ENCODE results near the gene ACADSB. TPM values are rescaled to one million over a fixed set of nuclear protein-coding genes. Genes with fewer than 3 reads are reported as not detected.

Gene ACADSB
- total RNA-seq, 1 donor from 2014 or later, result 14.3 TPM

DNA sequence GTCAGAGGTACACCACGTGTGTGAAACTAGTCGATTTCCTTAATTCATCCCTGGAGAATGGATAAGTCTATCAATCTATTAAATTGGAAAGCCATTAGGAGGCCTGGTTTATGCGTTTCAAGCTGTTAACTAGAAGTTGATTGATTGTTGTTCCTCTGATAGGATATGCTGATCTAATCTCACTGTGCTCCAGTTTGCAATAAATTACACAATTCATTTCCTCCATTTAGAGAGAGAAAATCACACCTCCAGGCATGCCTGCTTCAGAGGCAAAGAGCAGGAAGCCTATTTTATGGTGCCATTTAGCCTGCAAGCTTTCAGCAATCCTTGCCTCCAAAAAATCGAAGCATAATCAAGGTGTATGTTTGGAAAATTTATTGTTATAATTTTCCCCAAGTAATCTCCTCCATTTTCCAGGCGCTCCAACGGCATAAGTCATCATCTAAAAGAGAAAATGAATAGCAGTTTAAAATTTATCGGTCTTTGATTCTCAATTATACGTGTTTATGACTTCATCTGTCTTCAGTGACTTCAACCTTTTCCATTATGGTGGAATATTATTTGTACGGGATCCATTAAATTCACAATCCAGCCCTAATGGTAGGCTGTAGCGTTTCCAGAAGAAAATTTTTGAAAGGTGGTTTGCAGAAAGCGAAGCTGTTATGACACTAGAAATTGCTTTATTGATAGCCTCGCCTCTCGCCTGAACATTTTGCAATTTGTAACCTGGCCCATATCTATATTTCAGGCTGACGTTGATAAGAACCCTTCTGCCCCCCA, 84.0 kb downstream of the ACADSB start:
- FAIRE-seq (no peak), DNase-seq (ENCODE audit: low spot score in 2 of 2) (no peak)

DNA sequence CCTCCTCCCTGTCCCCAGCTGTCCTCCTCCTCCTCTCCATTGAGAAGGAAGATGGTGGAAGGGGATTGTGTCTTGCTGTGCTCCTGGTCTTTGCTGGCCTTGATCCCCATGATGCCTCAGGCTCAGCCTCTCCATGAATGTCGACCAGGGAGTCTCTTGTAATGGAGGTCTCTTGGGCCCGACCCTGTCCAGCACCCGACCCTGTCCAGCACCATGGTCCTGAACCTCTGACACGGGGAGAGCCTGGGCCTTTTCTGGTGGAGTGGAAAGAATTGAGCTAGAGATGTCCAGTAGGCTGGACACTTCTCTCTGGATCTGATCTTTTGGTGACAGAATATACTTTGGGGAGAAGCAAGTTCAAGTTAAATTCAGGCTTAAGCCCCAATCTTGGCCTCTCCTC, 84.7 kb downstream of the ACADSB start:
- FAIRE-seq (no peak), DNase-seq (ENCODE audit: low spot score in 2 of 2) (no peak)

DNA sequence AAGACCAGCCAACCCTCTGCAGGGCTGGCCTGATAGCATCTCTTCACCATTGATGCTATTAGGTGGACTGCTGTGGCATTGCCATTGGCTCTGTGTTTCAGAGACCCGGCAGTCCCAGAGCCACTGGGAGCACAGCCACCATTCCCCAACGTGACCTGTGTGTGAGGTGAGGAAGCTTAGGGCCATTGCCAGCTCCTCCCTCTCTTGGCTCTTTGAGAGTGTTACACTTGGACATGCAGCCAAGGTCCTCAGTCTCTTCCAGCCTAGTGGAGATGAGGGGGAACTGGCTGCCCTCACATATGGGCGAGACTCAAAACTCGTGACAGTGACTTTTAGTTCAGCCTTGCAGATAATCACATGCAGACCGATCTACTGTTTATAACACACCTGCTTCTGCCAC, 87.6 kb downstream of the ACADSB start:
- DNase-seq (ENCODE audit: low spot score in 2 of 2) (no peak), FAIRE-seq (no peak)

DNA sequence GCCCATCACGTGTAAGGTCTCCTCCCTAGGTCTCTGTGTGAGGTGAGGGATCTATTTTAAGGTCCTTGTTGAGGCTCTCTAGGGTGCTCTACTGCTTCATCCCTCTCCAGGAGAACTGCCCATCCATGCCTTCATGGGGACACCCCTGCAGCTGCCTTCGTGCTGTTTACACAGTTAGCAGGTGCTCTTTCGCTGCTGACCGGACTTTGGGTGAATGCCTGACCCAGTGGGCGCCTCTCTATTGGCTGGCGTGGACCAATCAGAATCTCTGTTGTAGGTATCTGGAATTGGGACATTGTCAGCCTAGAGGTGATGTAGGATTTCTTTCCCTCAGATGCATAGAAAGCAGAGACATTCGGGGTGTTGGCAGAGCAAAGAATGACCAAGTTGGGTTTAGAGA, 88.2 kb downstream of the ACADSB start:
- DNase-seq (ENCODE audit: low spot score in 2 of 2), result no peak
- no peak for FAIRE-seq

DNA sequence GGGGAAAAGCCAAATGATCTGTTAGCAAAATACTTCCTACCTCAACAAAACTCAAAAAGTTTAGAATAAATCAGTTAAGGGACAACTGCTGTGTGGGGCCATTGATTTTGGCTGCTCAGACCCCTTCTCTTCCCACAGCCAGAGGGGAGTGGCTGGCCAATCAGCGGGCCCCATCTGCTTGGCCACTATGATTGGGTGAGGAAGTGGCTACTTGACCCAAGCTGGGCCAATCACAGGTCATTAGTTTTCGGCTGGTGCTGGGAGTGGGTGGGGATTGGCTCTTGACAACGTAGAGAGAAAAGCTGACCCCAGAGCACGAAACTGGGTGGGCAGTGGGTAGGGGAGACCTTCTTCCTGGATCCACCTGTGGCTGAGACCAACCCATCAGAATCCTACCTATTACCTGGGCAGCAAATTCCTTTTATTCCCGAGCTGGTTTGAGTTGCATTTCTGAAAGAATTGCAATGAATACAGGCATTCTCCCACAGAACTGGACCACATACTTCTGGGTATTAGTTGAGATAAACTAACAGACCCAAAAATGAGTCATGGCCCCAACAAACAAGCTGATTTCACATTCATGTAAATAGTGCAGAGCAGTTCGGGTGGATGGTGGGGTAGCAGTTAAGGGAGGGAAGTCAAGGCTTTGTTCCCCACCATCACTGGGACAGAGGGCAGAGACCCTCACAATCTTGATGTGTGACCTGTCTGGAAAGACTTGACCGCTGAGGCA, 91.4 kb downstream of the ACADSB start:
- DNase-seq (ENCODE audit: low spot score in 2 of 2) (no peak), FAIRE-seq (no peak)

DNA sequence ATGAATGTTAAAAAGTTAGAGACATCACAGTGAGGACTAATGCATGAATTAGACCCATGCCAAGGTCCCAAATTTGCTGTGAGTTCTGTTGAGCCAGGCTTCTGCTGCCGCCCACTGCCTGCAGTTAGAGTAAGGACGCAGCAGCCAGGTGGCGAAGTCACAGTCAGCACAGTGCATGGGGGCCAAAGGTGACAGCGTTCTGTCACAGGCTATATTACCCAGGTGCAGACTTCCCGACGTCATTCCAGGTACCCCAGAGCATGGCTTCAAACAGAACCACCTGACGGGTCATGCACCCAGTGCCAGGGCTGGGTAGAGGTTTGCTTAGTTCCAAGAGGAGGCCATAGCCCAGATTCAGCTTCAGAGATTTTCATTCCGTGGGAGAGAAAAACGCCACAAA, 93.1 kb downstream of the ACADSB start:
- DNase-seq (ENCODE audit: low spot score in 2 of 2) (no peak), FAIRE-seq (no peak)

DNA sequence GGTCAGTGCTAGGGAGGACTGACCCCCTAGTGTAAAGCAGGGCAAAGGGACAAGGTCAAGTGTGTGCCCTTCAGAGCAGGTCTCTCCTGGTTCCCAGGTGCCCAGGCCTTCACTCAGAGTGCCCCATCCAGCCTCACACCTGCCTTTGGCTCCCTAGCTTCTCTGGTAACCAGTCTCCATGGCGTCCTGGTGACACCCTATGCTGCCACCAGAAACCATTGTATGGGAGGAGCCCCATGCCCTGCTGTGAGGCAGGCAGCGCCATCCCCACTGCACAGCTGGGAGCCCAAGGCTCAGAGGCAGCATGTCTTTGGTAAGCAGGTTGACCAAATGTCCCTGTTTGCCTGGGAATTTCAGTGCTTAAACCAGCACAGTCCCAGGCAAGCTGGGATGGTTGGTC, 93.9 kb downstream of the ACADSB start:
- DNase-seq (ENCODE audit: low spot score in 2 of 2) (no peak), FAIRE-seq (no peak)

DNA sequence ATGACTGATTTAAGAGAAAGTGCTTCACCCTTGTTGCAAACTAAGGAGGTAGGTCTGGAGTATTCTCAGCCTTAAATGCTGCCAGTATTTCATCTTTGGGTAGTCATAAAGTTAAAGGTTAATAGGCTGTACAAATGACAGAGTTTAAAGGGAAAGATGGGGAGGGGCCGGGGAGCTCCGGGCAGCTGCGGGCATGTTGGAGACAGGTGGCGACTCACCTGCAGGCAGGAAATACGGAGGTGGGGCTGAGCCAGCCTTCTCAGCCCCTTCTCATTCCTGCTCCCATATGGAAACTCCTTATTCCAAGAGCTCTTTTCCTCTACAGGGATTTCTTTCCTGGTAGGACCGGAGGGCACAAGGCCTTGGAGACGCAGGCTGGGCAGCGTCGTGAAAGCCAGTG, 95.1 kb downstream of the ACADSB start:
- DNase-seq (ENCODE audit: low spot score in 2 of 2) (no peak), FAIRE-seq (no peak)

Other genes starting within 250 kb of the ACADSB start
- gene CUZD1, start 163.1 kb upstream of the ACADSB start, total RNA-seq, result 0.41 TPM
- 2.9 TPM for gene FAM24B, start 129.4 kb upstream of the ACADSB start, total RNA-seq
- gene FAM24A, start 98.4 kb upstream of the ACADSB start, total RNA-seq, result not detected
- gene C10orf88, start 54.8 kb upstream of the ACADSB start, total RNA-seq, result 34.6 TPM
- 9.8 TPM for gene PSTK, start 28.6 kb upstream of the ACADSB start, total RNA-seq
- gene IKZF5, start 211 bp upstream of the ACADSB start, total RNA-seq, result 9.8 TPM
- not detected for gene HMX3, start 127.0 kb downstream of the ACADSB start, total RNA-seq
- not detected for gene HMX2, start 139.1 kb downstream of the ACADSB start, total RNA-seq
- gene BUB3, start 145.4 kb downstream of the ACADSB start, total RNA-seq, result 90.1 TPM

All from frontal cortex (tissue), 4 donors.